GM12892 (cell line): ENCODE measurements around the gene SHISA5.

Experiments used
- DNase-seq: peaks from one replicate; pipeline ENCODE4 v3.0.0; 2011; ENCODE audit not compliant: insufficient read length
- FAIRE-seq: peaks from 2 replicates; lab custom pipeline; 2011; peaks lifted over from hg19 to GRCh38; lab: Jason Lieb, UNC
- POLR2A ChIP-seq: IDR thresholded peaks from 2 replicates; pipeline ENCODE4 v1.6.1; 2011; ENCODE audit warnings: low read depth, low read length, control low read depth
- POLR2AphosphoS5 ChIP-seq: IDR thresholded peaks from 2 replicates; pipeline ENCODE4 v1.6.1; 2011; ENCODE audit warnings: low read depth, low read length, control low read depth
- TAF1 ChIP-seq: IDR thresholded peaks from 2 replicates; pipeline ENCODE4 v1.6.1; 2011; ENCODE audit warnings: low read depth, mild to moderate bottlenecking, control low read depth, low read length, borderline replicate concordance

The SHISA5 gene

DNA sequence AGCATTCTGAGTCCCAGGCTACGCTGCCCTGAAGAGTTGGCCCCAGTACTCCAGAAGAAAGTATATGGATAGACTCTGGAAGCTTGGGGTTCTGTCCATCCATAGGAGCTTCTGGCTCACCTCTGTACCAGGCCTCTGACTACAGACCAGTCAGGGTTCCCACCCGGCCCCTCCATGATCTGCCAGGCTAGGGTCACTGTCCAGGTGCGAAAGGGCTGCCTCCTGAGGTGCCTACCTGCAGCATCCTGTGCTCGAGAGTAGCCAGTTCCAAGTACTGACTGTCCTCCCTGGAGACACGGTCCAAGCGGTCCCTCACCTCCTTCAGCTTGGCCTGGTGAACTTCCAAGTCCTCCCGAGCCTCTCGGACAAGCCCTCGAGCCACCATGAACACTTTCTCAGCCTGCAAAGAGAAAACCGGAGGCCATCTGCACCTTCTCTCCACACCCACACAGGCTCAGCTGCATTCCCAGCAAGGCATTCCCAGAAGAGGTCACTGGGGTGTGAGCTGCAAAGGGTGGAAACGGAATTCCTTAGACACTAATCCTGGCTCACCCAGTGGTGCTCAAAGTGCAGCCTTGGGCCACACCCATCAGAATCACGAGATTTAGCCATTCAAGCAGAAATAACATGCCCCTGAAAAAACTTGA is 70.4 kb downstream of the SHISA5 start:
- FAIRE-seq (no peak), DNase-seq (no peak)
- TF ChIP-seq POLR2A: no peak
- TF ChIP-seq TAF1: no peak
- no peak for TF ChIP-seq POLR2AphosphoS5

DNA sequence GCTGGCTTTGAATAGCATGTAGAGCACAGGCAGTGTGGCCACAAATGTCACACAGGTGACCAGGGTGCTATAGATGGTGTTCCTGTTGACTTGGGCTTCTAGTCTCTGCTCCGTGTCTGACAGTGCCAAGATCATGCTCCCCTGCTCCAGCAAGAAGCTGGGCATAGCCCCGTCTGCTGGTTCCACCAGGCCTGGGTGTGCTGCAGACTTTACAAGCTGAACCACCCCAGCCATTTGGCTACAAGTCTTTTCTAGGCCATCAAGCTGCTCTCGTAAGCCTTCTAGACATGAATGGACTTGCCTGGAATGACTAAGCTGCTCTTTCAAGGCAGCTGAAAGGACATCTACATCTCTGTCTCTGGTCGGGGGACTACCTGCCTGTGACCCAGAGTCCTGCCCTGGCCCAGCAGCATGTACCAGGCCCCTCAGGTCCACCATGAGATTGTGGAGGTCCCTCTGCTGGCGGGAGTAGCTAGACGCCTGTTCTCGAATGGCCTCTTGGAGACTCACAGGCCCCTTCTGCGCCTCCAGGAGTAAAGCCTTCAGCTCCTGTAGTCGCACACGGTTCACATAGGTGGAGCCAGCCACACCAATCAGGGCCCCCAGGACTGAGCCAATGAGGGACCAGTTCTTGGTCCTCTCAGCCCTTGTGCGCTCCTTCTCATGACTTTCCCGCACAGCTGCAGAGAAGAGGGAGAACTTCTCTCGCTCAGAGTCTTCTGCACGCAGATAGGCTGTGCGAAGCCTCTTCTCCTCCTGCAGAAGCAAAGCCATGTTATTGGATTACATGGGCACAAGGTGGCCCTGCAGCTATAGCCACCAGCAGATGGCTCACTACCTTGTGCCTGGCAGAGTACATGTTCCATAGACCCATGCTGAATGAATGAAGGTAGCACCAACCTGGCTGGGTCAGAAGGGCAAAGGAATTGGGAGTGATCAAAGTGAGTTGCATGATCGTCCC is 71.3 kb downstream of the SHISA5 start:
- DNase-seq (peak; percentile 23), FAIRE-seq (no peak)
- TF ChIP-seq TAF1 (no peak), POLR2AphosphoS5 (no peak), POLR2A (no peak)

DNA sequence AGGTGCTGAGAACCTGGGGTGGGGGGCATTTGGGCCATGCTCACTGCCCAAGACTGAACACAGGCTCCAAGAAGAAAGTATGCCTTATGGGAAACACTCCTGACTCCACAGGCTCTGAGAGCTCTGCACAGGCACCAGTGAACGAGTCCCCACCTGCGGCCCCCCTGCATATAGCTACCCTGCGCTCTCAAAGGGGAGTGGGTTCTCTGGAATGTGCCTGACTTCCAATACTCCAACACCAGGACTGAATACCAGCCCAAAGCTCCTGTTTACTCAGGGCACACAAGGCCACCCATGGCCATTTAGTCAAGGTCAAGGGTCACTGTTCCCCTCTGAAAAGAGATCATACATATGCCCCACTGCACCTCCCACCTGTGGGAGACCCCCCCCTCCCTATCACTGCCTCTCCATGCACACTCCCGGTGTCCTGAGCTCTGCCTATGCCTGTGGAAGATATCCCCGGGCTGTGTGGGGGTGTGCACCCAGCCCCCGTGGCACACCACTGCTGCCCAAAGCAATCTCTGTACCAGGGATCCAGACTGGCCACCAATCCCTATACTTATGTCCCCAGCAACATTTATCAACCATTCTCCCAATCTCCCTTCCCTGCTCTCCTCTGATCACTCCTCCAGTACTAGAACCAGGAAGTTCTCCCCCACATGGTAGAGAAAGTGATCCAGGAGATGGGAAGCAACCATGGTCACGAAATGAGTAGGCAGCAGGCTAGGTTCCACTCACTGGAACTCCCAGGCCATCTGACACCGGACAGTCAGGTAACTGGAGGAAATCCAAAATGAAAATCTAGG is 72.5 kb downstream of the SHISA5 start:
- no peak for TF ChIP-seq POLR2A
- no peak for TF ChIP-seq TAF1
- no peak for TF ChIP-seq POLR2AphosphoS5
- DNase-seq: peak; percentile 1
- no peak for FAIRE-seq

DNA sequence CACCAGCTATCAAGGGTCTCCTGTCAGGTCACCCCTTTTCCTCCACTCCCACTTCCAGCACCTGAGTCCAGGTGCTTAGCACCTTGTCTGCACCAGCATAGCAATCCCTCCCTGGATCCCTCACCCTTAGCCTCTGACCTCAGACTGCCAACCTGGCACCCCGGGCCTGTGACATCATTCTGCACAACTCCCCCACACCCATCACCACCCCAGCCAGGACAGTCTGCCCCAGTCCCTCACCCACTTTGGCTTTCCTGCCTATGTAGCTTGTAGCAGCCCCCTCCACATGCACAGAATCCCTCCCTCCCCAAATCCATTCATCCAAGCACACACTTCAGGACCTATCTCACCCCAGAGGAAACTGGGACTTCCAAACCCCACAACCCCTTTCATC is 73.3 kb downstream of the SHISA5 start:
- FAIRE-seq (no peak), DNase-seq (peak; percentile 18)

DNA sequence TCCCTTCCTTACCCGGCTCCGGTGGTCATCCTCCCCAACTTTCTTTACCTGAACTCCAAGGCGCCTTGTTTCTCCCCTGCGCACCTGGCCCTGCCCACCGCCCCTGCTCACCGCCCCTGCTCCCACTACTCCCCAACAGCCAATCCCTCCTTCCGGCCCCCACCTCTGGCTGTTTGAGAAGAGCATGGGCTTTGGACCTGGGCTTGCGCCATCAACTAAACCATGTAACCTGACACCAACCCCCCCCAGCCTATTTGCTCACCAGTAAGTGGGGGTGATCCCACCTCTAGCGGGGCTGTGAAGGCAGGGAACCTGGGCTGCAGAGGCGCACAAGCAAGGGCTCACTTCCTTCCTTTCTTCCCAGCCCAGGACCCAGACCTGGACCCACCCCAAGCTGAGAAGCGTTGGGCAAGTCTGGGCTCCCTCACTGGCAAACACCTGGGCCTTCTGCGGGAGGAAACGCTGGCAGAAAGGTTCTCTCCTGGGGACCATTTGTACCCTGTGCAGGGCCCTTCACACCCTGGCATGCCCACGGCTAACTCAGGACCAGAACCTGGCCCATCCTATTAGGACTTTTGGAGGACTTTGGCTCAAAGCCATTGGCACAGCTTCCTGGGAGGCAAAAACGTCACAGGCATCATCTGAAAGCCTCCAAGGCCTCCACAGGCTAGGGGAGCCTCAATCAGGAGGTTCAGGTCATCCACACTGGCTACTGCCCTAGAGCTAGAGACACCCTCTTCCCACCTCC is 73.8 kb downstream of the SHISA5 start, which contains the start of gene PLXNB1:
Gene PLXNB1, minus strand, starts transcription at position 127 of the 748 bp plus-strand sequence. CDS start 5,475 bp downstream, outside the sequence.
- FAIRE-seq: no peak
- DNase-seq: peak; percentile 31

More for the DNA sequence above, 73.3 kb downstream of the SHISA5 start:
- TF ChIP-seq POLR2AphosphoS5 (no peak), TAF1 (no peak), POLR2A (no peak)

DNA sequence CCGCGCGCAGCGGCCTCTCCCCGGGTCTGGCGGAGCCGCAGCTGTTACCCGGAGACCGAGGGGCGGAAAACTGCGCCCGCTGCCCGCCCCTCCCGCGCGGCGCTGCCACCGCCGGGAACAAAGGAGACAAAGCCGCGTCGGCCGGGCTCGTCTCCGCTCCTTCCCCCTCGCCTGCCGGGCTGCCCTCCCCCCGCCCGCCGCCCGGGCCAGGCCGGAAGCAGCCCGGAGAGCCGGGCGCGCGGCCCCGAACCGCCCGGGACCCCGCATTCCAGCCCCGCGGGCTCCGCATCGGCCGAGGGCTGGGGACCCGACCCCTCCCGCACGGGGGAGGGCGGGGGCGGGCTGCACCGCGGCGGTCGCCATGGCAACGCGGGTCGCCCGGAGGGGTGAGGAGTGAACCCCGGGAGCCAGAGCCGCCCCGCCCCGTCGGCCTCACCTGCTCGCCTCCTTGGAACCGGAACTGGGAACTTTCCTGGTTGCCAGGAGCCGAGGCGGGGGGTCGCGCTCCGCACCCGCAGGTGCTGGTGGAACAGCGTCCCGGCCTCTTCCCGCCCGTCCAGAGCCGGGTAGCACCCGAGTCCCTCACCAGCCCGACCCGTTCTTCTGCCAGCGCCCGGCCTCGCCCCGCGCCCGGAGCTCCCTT is 74.5 kb downstream of the SHISA5 start:
- TF ChIP-seq POLR2AphosphoS5: no peak
- TF ChIP-seq POLR2A: no peak
- no peak for TF ChIP-seq TAF1
- FAIRE-seq (peak; percentile 42), DNase-seq (peak; percentile 87)

More for the DNA sequence above, 73.8 kb downstream of the SHISA5 start, which contains the start of gene PLXNB1:
- no peak for TF ChIP-seq POLR2AphosphoS5
- no peak for TF ChIP-seq POLR2A
- TF ChIP-seq TAF1: no peak

DNA sequence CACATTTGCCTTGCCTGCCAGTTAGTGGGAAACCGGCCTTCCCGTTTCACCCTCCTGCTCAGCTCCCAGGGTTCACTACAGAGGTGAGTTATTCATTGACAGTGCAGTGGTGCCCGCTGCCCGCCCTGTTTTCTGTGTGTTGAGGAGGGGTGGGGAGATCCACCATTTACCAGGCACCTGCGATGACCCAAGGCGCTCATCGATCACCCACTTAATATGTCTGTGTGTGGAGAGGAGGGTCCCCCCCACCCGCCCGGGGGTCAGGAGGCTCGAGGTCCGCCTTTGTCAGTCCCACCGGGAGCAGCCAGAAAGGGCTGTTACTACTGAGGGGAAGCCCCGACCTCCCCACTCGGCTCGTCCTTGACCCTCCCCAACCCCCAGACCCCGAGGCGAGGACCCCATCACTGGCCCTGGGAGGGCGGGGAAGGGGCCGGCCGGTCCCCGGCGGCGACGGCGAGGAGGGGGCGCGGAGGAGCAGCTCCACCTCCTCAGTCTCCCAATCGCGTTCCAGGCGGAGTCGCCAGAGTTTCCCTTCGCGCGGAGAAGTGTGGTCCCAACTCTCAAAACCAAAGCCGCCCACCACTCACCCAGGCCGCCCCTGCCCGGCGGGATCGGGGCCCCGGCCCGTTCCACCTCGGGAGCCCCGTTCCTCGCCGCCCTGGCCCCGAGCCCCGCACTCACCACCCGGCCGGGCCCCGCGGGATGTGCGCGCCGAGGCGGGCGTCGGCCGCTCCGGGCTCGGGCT is 75.2 kb downstream of the SHISA5 start:
- FAIRE-seq: peak; percentile 5
- no peak for DNase-seq
- TF ChIP-seq POLR2AphosphoS5: no peak
- no peak for TF ChIP-seq POLR2A
- no peak for TF ChIP-seq TAF1

DNA sequence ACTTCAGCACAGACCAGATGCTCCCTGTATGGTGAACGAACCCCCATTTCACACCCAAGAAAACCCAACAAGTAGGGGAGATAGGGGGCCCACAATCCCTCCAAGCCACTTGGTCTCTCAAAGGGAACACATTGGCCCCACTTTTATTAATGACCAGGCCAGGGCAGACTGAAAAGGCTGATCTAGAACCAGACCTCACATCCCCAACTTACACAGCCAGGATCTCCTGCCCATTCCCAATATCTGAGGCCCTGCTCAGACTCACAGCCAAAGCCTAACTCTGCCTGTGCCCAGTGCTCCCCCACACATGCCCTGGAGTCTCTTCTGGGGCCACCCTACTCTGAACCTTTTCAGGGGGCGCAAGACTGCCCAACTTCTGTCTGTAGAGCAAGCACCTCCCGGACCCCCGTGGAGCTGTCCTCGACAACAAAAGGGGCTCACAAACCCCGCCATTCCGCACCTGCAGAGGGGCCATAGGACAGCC is 75.8 kb downstream of the SHISA5 start:
- TF ChIP-seq TAF1 (no peak), POLR2A (no peak), POLR2AphosphoS5 (no peak)
- FAIRE-seq: no peak
- DNase-seq: no peak

DNA sequence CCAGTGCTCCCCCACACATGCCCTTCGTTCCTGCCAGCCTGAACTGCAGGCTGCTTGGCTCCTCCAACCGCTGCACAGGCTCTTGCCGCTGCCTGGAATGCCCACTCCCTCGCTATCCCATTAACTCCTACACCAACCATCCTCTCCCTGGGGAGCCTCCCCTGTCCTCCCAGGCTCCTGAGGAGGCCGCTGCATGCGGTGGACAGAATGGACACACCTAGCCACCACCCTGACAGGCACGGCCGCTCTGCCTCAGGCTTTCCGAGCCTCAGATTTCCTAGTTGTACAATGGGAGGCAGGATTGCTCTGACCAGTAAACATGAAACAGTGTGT is 76.4 kb downstream of the SHISA5 start:
- no peak for TF ChIP-seq POLR2AphosphoS5
- no peak for FAIRE-seq

DNA sequence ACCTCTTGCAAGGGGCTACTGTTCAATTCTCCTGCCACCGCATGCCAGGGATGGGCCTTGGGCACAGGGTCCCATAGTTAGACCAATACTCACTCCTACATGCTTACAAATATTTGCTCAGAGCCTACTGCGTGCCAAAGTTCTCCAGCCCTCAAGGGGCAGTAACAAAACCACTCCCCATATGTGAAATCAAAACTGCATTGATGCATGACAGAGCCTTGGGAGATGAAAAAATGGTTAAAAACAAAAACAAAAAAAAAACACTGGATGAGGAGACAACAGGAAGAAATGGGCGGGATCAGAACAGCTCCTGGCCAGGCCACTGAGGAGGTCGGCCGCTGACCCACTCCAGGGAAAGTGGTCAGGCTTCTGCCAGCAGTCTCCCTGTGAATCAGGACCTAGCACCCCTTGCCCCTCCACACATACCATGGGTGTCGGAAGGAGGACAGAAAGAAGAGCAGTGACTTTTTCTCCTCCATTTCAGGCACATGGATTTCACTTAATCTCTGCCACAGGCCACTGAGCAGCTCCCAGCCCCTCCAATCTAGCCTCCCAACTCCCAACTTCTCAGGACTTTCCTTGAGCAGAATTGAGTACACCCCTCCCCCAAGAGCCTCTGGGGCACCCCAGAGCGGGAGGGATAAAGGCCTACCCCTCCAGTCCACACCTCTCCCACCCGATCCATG is 76.9 kb downstream of the SHISA5 start:
- DNase-seq: no peak
- no peak for TF ChIP-seq TAF1
- no peak for TF ChIP-seq POLR2AphosphoS5
- TF ChIP-seq POLR2A: no peak
- no peak for FAIRE-seq

More for the DNA sequence above, 76.4 kb downstream of the SHISA5 start:
- DNase-seq: no peak
